Duodenal mucosa (tissue), 2 donors: ENCODE data around the gene KRT222.
A peak's percentile ranks its signal among the peaks of the same experiment; 100 is the strongest.

Source experiments
- H3K27ac ChIP-seq: one replicate; pipeline ENCODE4 v1.7.0; 2013; ENCODE audit warnings: low read depth, low read length
- H3K27me3 ChIP-seq, 2 donors: one replicate each; pipeline ENCODE4 v1.7.0; 2013; ENCODE audit warnings: low read length in 2 of 2, control low read depth in 1 of 2; ENCODE audit not compliant: insufficient read depth in 2 of 2, control insufficient read depth in 1 of 2
- H3K36me3 ChIP-seq, 2 donors: one replicate each; pipeline ENCODE4 v1.7.0; 2013; ENCODE audit warnings: low read length in 2 of 2, control low read depth in 1 of 2; ENCODE audit not compliant: insufficient read depth in 2 of 2, control insufficient read depth in 1 of 2
- H3K4me1 ChIP-seq, 2 donors: one replicate each; pipeline ENCODE4 v1.7.0; 2013; ENCODE audit warnings: low read length in 2 of 2, control low read depth in 1 of 2; ENCODE audit not compliant: insufficient read depth in 2 of 2, control insufficient read depth in 1 of 2
- H3K4me3 ChIP-seq, 2 donors: one replicate each; pipeline ENCODE4 v1.7.0; 2013; ENCODE audit warnings: low read length in 2 of 2, low read depth in 1 of 2
- H3K9ac ChIP-seq, 2 donors: one replicate each; pipeline ENCODE4 v1.7.0; 2013; ENCODE audit warnings: low read length in 2 of 2, low read depth in 1 of 2
- H3K9me3 ChIP-seq, 2 donors: one replicate each; pipeline ENCODE4 v1.7.0; 2013; ENCODE audit warnings: low read length in 2 of 2, control low read depth in 1 of 2; ENCODE audit not compliant: control insufficient read depth in 1 of 2

The KRT222 gene

DNA sequence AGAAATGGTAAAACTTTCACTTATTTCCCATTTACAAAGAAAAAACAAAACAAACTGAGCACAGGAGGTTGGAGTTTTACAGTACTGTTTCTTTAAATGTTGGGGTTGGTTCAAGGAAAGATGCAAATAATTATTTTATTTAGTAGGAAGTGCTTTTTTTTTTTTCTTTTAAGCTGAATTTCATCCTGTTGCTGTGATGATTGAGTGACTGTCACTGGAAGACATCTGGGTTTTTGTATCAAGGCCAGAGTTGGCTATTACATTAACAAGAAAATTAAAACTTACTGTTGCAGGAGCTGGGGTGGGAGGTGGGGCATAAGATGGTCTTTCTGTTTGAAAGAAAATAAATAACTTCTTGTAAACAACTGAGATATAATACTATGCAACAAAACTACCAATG lies 19.7 kb downstream of the KRT222 start:
- Histone ChIP-seq H3K4me3 (no peak overlapping the region), H3K9ac (peak overlapping the region in 1 of 2 donors; percentile 4), H3K36me3 (peaks cover 24 to 36% of the 10 kb centered on the region in 2 donors), H3K9me3 (no peaks in the 10 kb centered on the region), H3K4me1 (peaks cover 23% of the 10 kb centered on the region in 2 donors), H3K27me3 (no peaks in the 10 kb centered on the region), H3K27ac (no peak overlapping the region)

DNA sequence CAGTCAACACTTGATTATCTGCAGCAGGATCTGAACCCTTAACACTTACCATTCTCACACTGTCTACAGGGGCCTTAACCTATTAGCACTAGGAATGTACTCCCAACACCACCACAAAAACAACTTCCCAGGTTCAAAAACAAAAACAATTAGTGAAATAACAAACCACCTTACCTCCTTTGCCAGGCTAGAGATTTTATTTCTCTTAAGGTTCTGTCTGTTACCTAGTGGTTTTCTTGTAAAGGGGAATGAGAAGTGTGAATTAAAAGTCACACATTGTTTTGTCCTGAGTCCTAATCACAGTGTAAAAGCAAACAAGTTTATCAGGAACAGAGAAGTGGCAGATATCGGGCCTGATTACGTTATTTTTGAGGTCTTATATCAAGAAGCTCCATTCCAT lies 27.0 kb downstream of the KRT222 start:
- Histone ChIP-seq H3K27me3 (no peaks in the 10 kb centered on the region), H3K4me3 (no peak overlapping the region), H3K9ac (no peak overlapping the region), H3K9me3 (no peaks in the 10 kb centered on the region), H3K4me1 (no peaks in the 10 kb centered on the region), H3K27ac (no peak overlapping the region), H3K36me3 (peaks cover 50 to 89% of the 10 kb centered on the region in 2 donors)

DNA sequence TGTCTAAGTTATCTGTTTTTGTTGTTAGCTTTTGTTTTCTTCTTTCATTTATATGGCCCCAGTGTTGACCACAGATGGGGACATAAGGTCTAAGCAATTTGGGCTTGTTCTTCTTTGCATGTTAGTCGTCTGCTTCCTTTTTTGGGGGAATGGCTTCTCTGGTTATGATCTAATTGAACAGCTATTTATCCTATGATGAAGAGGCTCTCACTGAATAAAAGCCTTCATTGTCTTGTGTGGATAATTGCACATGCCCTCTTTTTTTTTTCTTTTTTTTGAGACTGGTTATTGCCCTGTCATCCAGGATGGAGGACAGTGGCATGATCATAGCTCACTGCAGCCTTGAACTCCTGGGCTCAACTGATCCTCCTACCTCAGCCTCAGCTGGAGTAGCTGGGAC lies 31.1 kb downstream of the KRT222 start:
- Histone ChIP-seq H3K27ac (no peak overlapping the region), H3K4me3 (no peak overlapping the region), H3K4me1 (no peaks in the 10 kb centered on the region), H3K36me3 (peaks cover 48 to 93% of the 10 kb centered on the region in 2 donors), H3K27me3 (no peaks in the 10 kb centered on the region), H3K9ac (no peak overlapping the region), H3K9me3 (no peaks in the 10 kb centered on the region)

DNA sequence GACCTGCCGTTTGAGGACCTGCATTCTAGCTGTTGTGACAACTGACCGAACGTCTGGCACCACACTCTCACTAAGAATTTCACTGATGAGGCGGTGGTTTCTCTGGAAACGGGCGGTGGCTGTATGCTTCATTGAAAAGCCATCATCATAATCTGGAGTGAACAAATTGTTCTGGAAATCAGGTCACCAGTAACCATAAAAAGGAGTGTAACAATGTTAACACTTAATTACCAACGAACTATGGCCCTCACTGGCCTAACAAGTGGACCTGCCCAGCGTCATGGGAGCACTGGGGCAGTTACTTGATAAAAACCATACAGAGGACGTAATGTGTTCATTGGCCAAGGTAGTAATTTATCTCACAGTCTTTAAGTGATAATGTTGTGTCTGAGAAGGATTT lies 32.8 kb downstream of the KRT222 start:
- no peaks in the 10 kb centered on the region for H3K4me1 ChIP-seq
- H3K36me3 ChIP-seq, result peaks cover 53 to 97% of the 10 kb centered on the region in 2 donors
- no peaks in the 10 kb centered on the region for H3K27me3 ChIP-seq
- no peak overlapping the region for H3K4me3 ChIP-seq
- H3K27ac ChIP-seq, result no peak overlapping the region
- no peak overlapping the region for H3K9ac ChIP-seq
- no peaks in the 10 kb centered on the region for H3K9me3 ChIP-seq

DNA sequence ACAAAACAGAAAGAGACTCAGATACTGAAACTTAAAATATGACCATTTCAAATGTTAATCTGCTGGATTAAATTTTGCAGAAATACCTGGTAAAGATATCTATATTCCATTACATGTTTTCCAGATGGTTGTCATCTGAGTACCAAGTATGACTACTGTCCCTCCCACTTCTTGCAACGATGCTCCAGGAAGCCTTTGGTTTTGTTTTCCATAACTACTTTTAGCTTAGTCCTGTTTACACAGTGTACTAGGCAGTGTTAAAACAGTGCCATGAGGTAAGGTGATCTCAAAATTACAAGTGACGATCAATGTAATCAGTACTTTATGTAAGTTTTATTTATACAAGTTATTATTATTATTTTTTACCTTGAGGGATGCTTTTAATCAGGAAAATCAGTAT lies 35.1 kb downstream of the KRT222 start:
- Histone ChIP-seq H3K9me3 (no peaks in the 10 kb centered on the region), H3K4me3 (no peak overlapping the region), H3K27ac (no peak overlapping the region), H3K4me1 (no peaks in the 10 kb centered on the region), H3K9ac (no peak overlapping the region), H3K36me3 (peaks cover 31 to 76% of the 10 kb centered on the region in 2 donors), H3K27me3 (no peaks in the 10 kb centered on the region)

DNA sequence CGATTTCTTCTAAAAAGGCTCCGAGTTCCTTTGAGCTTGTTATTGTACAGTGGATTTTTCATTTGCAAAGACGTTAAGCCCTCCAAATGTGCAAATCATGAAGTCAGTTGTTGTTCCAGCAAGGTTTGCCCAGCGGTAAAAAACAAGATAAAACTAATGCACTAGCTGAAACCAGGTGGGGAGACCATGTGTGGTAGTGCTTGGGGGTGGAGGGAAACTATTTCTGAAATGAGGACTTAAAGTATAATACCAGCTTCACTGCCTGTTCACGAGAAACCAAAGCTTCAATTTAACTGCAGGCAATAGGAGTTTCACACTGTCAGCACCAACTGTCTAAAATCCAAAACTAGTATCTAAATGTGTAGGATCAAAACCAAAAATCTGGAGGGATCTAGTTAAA lies 39.7 kb downstream of the KRT222 start:
- H3K4me3 ChIP-seq, result no peak overlapping the region
- no peak overlapping the region for H3K9ac ChIP-seq
- H3K27me3 ChIP-seq, result peaks cover 0 to 7% of the 10 kb centered on the region in 2 donors
- H3K36me3 ChIP-seq, result peaks cover 18 to 33% of the 10 kb centered on the region in 2 donors
- no peaks in the 10 kb centered on the region for H3K9me3 ChIP-seq
- H3K27ac ChIP-seq, result no peak overlapping the region
- H3K4me1 ChIP-seq, result no peaks in the 10 kb centered on the region

DNA sequence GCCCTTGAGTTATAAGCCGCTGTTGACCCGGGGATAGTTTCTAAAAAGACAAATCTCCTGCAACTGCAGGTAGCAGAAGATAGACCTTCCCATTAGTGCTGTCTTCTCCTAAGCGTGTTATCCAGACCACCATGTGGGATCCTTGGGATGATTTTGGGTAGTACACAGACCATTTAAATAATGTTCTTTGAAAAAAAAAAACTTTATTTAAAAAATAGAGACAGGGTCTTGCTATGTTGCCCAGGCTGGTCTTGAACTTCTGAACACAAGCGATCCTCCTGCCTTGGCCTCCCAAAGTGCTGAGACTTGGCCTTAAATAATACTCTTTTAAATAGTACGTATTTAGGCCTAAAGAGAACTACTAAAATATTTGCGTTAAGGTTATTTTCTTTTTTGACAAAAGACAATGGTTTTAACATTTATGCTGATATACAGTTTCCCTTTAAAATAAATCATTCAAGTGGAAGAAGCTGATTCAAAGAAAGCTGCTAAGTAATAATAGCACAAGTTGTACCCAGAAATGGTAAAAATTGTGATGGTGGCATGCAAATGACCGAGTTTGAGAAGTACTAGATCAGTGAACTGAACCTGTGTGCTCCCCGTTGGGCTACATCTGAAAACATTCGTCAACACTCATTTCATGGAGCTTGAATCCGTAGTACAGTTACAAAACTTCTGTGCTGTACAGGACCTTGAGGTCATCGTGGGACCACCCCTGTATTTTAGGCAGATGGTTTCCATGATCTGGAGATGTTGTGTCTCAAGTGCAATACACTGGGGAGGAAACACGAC lies 41.4 kb downstream of the KRT222 start:
- Histone ChIP-seq H3K36me3 (peaks cover 5 to 16% of the 10 kb centered on the region in 2 donors), H3K27me3 (peaks cover 0 to 7% of the 10 kb centered on the region in 2 donors), H3K9me3 (no peaks in the 10 kb centered on the region), H3K27ac (no peak overlapping the region), H3K9ac (no peak overlapping the region), H3K4me3 (no peak overlapping the region), H3K4me1 (peaks cover 7 to 8% of the 10 kb centered on the region in 2 donors)

DNA sequence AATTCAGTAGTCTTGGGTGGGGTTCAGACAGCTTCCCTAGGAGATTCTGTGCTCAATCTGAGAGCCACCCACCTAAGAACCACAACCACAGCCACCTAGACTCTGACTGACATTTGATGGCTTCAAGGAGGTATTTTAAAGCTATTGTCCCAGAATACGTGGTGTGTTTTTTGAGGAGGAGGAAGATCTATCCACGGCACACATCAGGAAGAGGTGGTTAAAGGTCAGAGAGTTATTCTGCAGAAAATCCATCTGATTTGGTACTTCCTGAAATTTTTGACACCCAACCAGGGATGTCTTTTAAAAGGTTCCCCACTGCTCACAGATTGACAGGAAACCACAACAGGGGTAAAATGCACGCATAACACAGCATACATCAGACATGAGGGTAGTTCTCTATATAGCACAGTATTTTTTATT lies 42.5 kb downstream of the KRT222 start:
- no peak overlapping the region for H3K27ac ChIP-seq
- no peaks in the 10 kb centered on the region for H3K9me3 ChIP-seq
- no peak overlapping the region for H3K9ac ChIP-seq
- H3K36me3 ChIP-seq, result peaks cover 0 to 6% of the 10 kb centered on the region in 2 donors
- peaks cover 3 to 7% of the 10 kb centered on the region in 2 donors for H3K27me3 ChIP-seq
- peaks cover 7 to 8% of the 10 kb centered on the region in 2 donors for H3K4me1 ChIP-seq
- H3K4me3 ChIP-seq, result no peak overlapping the region

DNA sequence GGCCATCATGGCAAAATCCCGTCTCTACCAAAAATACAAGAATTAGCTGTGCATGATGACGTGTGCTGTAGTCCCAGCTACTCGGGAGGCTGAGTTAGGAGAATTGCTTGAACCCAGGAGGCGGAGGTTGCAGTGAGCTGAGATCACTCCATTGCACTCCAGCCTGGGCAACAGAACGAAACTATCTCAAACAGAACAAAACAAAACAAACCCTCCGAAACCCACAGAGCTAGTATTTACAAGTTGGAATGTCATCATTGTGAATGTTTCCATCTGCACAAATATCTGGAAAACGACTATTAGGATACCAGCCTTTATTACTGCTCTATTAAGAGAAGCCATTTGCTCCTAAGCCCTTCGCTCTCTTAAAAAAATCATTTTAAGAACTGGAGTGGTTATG lies 43.4 kb downstream of the KRT222 start:
- Histone ChIP-seq H3K36me3 (no peaks in the 10 kb centered on the region), H3K27ac (no peak overlapping the region), H3K9ac (no peak overlapping the region), H3K4me1 (peaks cover 7 to 8% of the 10 kb centered on the region in 2 donors), H3K4me3 (no peak overlapping the region), H3K27me3 (peaks cover 3 to 7% of the 10 kb centered on the region in 2 donors), H3K9me3 (no peaks in the 10 kb centered on the region)

DNA sequence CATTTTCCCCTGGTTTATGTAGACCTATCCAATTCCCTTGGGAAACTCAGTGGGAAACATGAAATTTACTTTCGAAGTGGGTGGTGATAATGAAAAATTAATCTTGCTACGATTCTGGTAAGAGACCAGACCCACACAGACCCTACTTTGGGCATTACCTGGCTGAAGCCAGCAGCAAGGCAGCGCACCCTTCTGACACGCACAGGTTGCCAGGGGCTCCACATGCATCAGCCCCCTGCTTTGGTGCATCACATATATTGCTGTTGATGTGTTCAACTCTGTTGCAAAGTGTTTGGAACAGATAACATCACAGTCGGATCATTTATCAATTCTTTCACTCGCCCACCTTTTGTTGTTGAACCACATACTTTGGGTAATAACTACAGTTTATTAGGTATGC lies 44.0 kb downstream of the KRT222 start:
- Histone ChIP-seq H3K27ac (no peak overlapping the region), H3K4me1 (peaks cover 7 to 8% of the 10 kb centered on the region in 2 donors), H3K9me3 (no peaks in the 10 kb centered on the region)

More for the DNA sequence above, 44.0 kb downstream of the KRT222 start:
- Histone ChIP-seq H3K36me3 (no peaks in the 10 kb centered on the region), H3K4me3 (no peak overlapping the region), H3K9ac (no peak overlapping the region), H3K27me3 (peaks cover 3 to 7% of the 10 kb centered on the region in 2 donors)
